GM12878 (cell line): ENCODE results near the gene DNASE1L1. TPM values are rescaled to one million over a fixed set of nuclear protein-coding genes. Genes with fewer than 3 reads are reported as not detected.

Source experiments
- ATAC-seq: fragments of 200-7000 bp; cut with Tn5 transposase; 3 replicates; pipeline ENCODE4 v1.9.1; 2020; ENCODE audit warnings: mild to moderate bottlenecking, moderate library complexity
- BruUV-seq: library from RNA; stranded (reverse); fragments of 400-500 nt; replicated peaks from 2 replicates; lab custom pipeline; 2021; lab: Mats Ljungman, UMichigan
- CTCF ChIA-PET: fragments of 300-600 bp; sonication (Branson Sonifier 250); formaldehyde crosslinking; extraction: SDS; loops from one replicate; lab custom pipeline; 2021; ENCODE audit warnings: inconsistent platforms; lab: Yijun Ruan, JAX
- POLR2A ChIA-PET: fragments of 350-600 bp; formaldehyde crosslinking; extraction: SDS; loops from one replicate; lab custom pipeline; 2021; ENCODE audit warnings: inconsistent platforms; lab: Charles Lee
- RAD21 ChIA-PET: fragments of 300-600 bp; sonication (Branson Sonifier 250); formaldehyde crosslinking; loops from one replicate; lab custom pipeline; 2023; ENCODE audit warnings: antibody characterized with exemption; ENCODE audit not compliant: unreplicated experiment; lab: Charles Lee
- SMC1A ChIA-PET: fragments of 300-600 bp; sonication (Branson Sonifier 250); formaldehyde crosslinking; loops from one replicate; lab custom pipeline; 2023; ENCODE audit not compliant: unreplicated experiment, uncharacterized antibody; lab: Charles Lee
- DNase-seq: peaks from one replicate; pipeline ENCODE4 v3.0.0-alpha.2; 2011; ENCODE audit warnings: low read depth, low spot score
- FAIRE-seq: peaks from 3 replicates; lab custom pipeline; 2011; peaks lifted over from hg19 to GRCh38; lab: Jason Lieb, UNC
- H2AFZ ChIP-seq: 2 replicates; pipeline ENCODE4 v1.6.0; 2011; ENCODE audit warnings: low read depth, low read length, control low read depth; ENCODE audit not compliant: control insufficient read depth
- H3K27ac ChIP-seq: 2 replicates; pipeline ENCODE4 v1.5.1; 2011; ENCODE audit warnings: control low read depth; ENCODE audit not compliant: control insufficient read depth, insufficient read depth
- H3K27me3 ChIP-seq, 2 experiments: replicated peaks in 1 of 2; 2 replicates each; pipeline versions ENCODE4 v1.6.0 to v1.6.1; 2011; ENCODE audit warnings: low read length in 1 of 2; ENCODE audit not compliant: control insufficient read depth in 2 of 2, insufficient read depth in 2 of 2
- H3K36me3 ChIP-seq, 2 experiments: 2 replicates each; pipeline ENCODE4 v1.5.1; 2011; ENCODE audit warnings: low read length in 1 of 2; ENCODE audit not compliant: control insufficient read depth in 2 of 2, insufficient read depth in 2 of 2
- H3K4me1 ChIP-seq: 2 replicates; pipeline ENCODE4 v1.6.1; 2011; ENCODE audit warnings: mild to moderate bottlenecking, low read length, moderate library complexity, mixed read lengths; ENCODE audit not compliant: control insufficient read depth, insufficient read depth
- H3K4me2 ChIP-seq: 2 replicates; pipeline ENCODE4 v1.6.0; 2011; ENCODE audit warnings: control low read depth; ENCODE audit not compliant: control insufficient read depth, insufficient read depth
- H3K4me3 ChIP-seq: fragments of 200-600 bp; sonication (generic); 2 replicates; pipeline ENCODE4 v1.5.1; 2016
- H3K79me2 ChIP-seq: 2 replicates; pipeline ENCODE4 v1.6.0; 2011; ENCODE audit warnings: low read length; ENCODE audit not compliant: control insufficient read depth, insufficient read depth
- H3K9ac ChIP-seq: 2 replicates; pipeline ENCODE4 v1.8.0; 2011; ENCODE audit warnings: low read length, control low read depth, mixed read lengths; ENCODE audit not compliant: control insufficient read depth, insufficient read depth
- H3K9me3 ChIP-seq: replicated peaks from 3 replicates; pipeline ENCODE4 v1.5.1; 2011; ENCODE audit warnings: mild to moderate bottlenecking, low read length; ENCODE audit not compliant: control insufficient read depth, insufficient read depth
- H4K20me1 ChIP-seq: 2 replicates; pipeline ENCODE4 v1.6.0; 2011; ENCODE audit not compliant: control insufficient read depth, insufficient read depth
- ATF3 ChIP-seq: IDR thresholded peaks from 2 replicates; pipeline ENCODE4 v1.6.1; 2011; ENCODE audit warnings: low read depth, mild to moderate bottlenecking, low read length, moderate library complexity, borderline replicate concordance; ENCODE audit errors: extremely low read depth
- BCL11A ChIP-seq: IDR thresholded peaks from 2 replicates; pipeline ENCODE4 v1.6.1; 2011; ENCODE audit warnings: low read depth, low read length
- BHLHE40 ChIP-seq, 2 experiments: fragments of 450-650 bp in 1 of 2; IDR thresholded peaks; 2 replicates each; pipeline ENCODE4 v1.6.1; 2011 to 2017; ENCODE audit warnings: low read depth in 2 of 2, borderline replicate concordance in 1 of 2, improper control_type of control experiment in 1 of 2, low read length in 1 of 2, mild to moderate bottlenecking in 1 of 2
- CHD2 ChIP-seq: IDR thresholded peaks from 2 replicates; pipeline ENCODE4 v1.6.1; 2011; ENCODE audit warnings: low read depth, low read length, improper control_type of control experiment, borderline replicate concordance
- CHD4 ChIP-seq: fragments of 200-600 bp; sonication (generic); IDR thresholded peaks from 2 replicates; pipeline ENCODE4 v1.6.1; 2016; ENCODE audit warnings: mild to moderate bottlenecking
- FOS ChIP-seq: IDR thresholded peaks from 3 replicates; pipeline ENCODE4 v1.6.1; 2011; ENCODE audit warnings: borderline replicate concordance; ENCODE audit not compliant: insufficient read length; ENCODE audit errors: extremely low read depth
- IRF4 ChIP-seq: IDR thresholded peaks from 2 replicates; pipeline ENCODE4 v1.6.1; 2011; ENCODE audit warnings: low read depth, low read length
- JUND ChIP-seq: IDR thresholded peaks from 2 replicates; pipeline ENCODE4 v1.6.1; 2012; ENCODE audit warnings: low read depth, mild to moderate bottlenecking, low read length, improper control_type of control experiment, moderate library complexity
- NFYA ChIP-seq: IDR thresholded peaks from 2 replicates; pipeline ENCODE4 v1.6.1; 2011; ENCODE audit warnings: low read depth, mild to moderate bottlenecking, low read length, improper control_type of control experiment, borderline replicate concordance
- NR2C2 ChIP-seq: IDR thresholded peaks from 2 replicates; pipeline ENCODE4 v1.6.1; 2011; ENCODE audit warnings: borderline replicate concordance, low read depth; ENCODE audit not compliant: control insufficient read depth, insufficient read length
- RELB ChIP-seq: fragments of 450-650 bp; IDR thresholded peaks from 2 replicates; pipeline ENCODE4 v1.6.1; 2017; ENCODE audit warnings: low read depth, mild to moderate bottlenecking, moderate library complexity
- SP1 ChIP-seq: IDR thresholded peaks from one replicate; pipeline ENCODE4 v1.6.1; 2011; ENCODE audit warnings: low read depth, low read length
- TCF7 ChIP-seq: IDR thresholded peaks from 2 replicates; pipeline ENCODE4 v1.6.1; 2014; ENCODE audit warnings: antibody characterized with exemption, borderline replicate concordance
- ZBTB40 ChIP-seq: fragments of 450-650 bp; IDR thresholded peaks from 2 replicates; pipeline ENCODE4 v1.6.1; 2016; ENCODE audit warnings: mild to moderate bottlenecking, moderate library complexity, borderline replicate concordance
- WGBS: methylation state at CpG from one replicate; pipeline ENCODE4 v1.1.6; 2016; ENCODE audit warnings: low lambda C conversion rate; ENCODE audit not compliant: insufficient replicate concordance, insufficient coverage; ENCODE audit errors: missing lambda C conversion rate; 5-methylcytosine and 5-hydroxymethylcytosine counted together
- in situ Hi-C: fragments of 300-500 bp; cut with MboI; formaldehyde crosslinking; loops from 9 replicates; pipeline ENCODE4 v1.14.3; 2018; ENCODE audit warnings: mixed read lengths
- intact Hi-C: fragments of 100-400 bp; cut with micrococcal nuclease; formaldehyde crosslinking; loops from one replicate; pipeline ENCODE4 v1.14.2; 2022; ENCODE audit not compliant: unreplicated experiment
- polyA plus RNA-seq, 11 experiments: library from polyadenylated mRNA; depleted of rRNA in 4 of 11; unstranded in 6 of 11; stranded (reverse) in 5 of 11; fragments of >200 nt; fragmentation: Nextera tagmentation in 4 of 11; fragmentation: Illumina TruSeq in 1 of 11; extraction: Ambion mirVana in 4 of 11; extraction: Trizol in 1 of 11; gene quantifications; 1 replicate in 1 of 11; 2 replicates in 10 of 11; pipeline versions ENCODE4 v1.2.1 to v1.2.3, GENCODE V29; 2011 to 2016; ENCODE audit warnings: inconsistent platforms in 2 of 11, missing spikeins in 2 of 11, low read depth in 1 of 11
- total RNA-seq, 4 experiments: library from RNA; depleted of rRNA in 3 of 4; stranded (reverse); fragments of >200 nt in 3 of 4; fragmentation: Illumina TruSeq in 1 of 4; extraction: Trizol in 1 of 4; gene quantifications; 2 replicates each; pipeline versions ENCODE4 v1.2.1 to v1.2.3, GENCODE V29; 2013 to 2021

The DNASE1L1 gene
- total and polyA plus RNA-seq, 10 of the 15 experiments (the other 5 are each of a cell fraction or from before 2014, with no cell fraction given), result 0.60 to 22.7 (median 6.8) TPM

GRCh38 chrX:154436374-154436982 lies 27.4 kb upstream of the DNASE1L1 start:
- no peak for FAIRE-seq
- Histone ChIP-seq H3K36me3 (peaks cover 0 to 3% of the 10 kb centered on the region in 2 experiments; a peak in 1 of 4 replicates), H4K20me1 (no peaks in the 10 kb centered on the region), H3K27ac (peak overlapping the region; percentile 39), H2AFZ (no peak overlapping the region; the same call in 1 of the 2 replicates), H3K4me1 (no peaks in the 10 kb centered on the region), H3K4me3 (peak overlapping the region; percentile 74; the same call in 1 of the 2 replicates), H3K9ac (no peak overlapping the region; the same call in 1 of the 2 replicates), H3K79me2 (peaks cover 21% of the 10 kb centered on the region), H3K27me3 (no peaks in the 10 kb centered on the region), H3K9me3 (no peaks in the 10 kb centered on the region; the same call in 2 of the 3 replicates), H3K4me2 (peak overlapping the region; percentile 35; the same call in 1 of the 2 replicates)
- DNase-seq, result no peak
- ChIA-PET POLR2A (no interaction called here), RAD21 (no interaction called here), SMC1A (no interaction called here), CTCF (no interaction called here)
- ATAC-seq, result peak; percentile 67
- intact Hi-C loops, result loop anchor here (5.0 kb wide), 2 partner anchors 39 to 41 kb away; partner anchors contain the start of genes LAGE3 and RPL10
- no peak for TF ChIP-seq ZBTB40
- TF ChIP-seq IRF4, result no peak
- TF ChIP-seq NFYA, result no peak
- no peak for TF ChIP-seq ATF3
- TF ChIP-seq NR2C2, result no peak
- TF ChIP-seq FOS, result no peak
- TF ChIP-seq BHLHE40 (IDR thresholded peaks at IDR 0.05; ENCODE audit: borderline replicate concordance in 1 of 2, low read depth in 2 of 2, low read length in 1 of 2), result no peak
- no peak for TF ChIP-seq CHD4
- no peak for TF ChIP-seq CHD2
- TF ChIP-seq SP1, result no peak
- TF ChIP-seq BCL11A, result no peak
- TF ChIP-seq TCF7, result no peak
- no peak for TF ChIP-seq JUND
- TF ChIP-seq RELB, result no peak
- in situ Hi-C loops, result no loop called here
- 67% methylated on average over 35 of the region's 78 CpGs for WGBS
- BruUV-seq, result no TSS peak
